Karpas-422 (cell line): Measurements from ENCODE around the gene HOMER1. TPM values are rescaled to one million over a fixed set of nuclear protein-coding genes. Genes with fewer than 3 reads are reported as not detected.

Experiments
- DNase-seq: peaks from one replicate; pipeline ENCODE4 v3.0.0-alpha.2; 2015
- H2AFZ ChIP-seq: fragments of 200-600 bp; sonication (generic); 2 replicates; pipeline ENCODE4 v1.6.1; 2014; ENCODE audit warnings: antibody characterized with exemption, low read length, mixed read lengths
- H3K27ac ChIP-seq: fragments of 200-600 bp; sonication (generic); 2 replicates; pipeline ENCODE4 v1.5.1; 2014; ENCODE audit warnings: mild to moderate bottlenecking, low read length, moderate library complexity
- H3K27me3 ChIP-seq: fragments of 200-600 bp; sonication (generic); 2 replicates; pipeline ENCODE4 v1.6.1; 2014; ENCODE audit warnings: low read length, mixed read lengths
- H3K36me3 ChIP-seq: fragments of 200-600 bp; sonication (generic); 2 replicates; pipeline ENCODE4 v1.6.1; 2014; ENCODE audit warnings: low read length, mixed read lengths; ENCODE audit not compliant: insufficient read depth
- H3K4me1 ChIP-seq: fragments of 200-600 bp; sonication (generic); 2 replicates; pipeline ENCODE4 v1.6.1; 2014; ENCODE audit warnings: mild to moderate bottlenecking, low read length, mixed read lengths
- H3K4me2 ChIP-seq: fragments of 200-600 bp; sonication (generic); 2 replicates; pipeline ENCODE4 v1.6.1; 2014; ENCODE audit warnings: low read length, low read depth, mild to moderate bottlenecking; ENCODE audit not compliant: poor library complexity, severe bottlenecking
- H3K4me3 ChIP-seq: fragments of 200-600 bp; sonication (generic); 2 replicates; pipeline ENCODE4 v1.5.1; 2014; ENCODE audit warnings: mild to moderate bottlenecking, antibody characterized with exemption, low read length, mixed read lengths
- H3K79me2 ChIP-seq: fragments of 200-600 bp; sonication (generic); 2 replicates; pipeline ENCODE4 v1.6.1; 2014; ENCODE audit warnings: mild to moderate bottlenecking, low read length, mixed read lengths
- H3K9ac ChIP-seq: fragments of 200-600 bp; sonication (generic); 2 replicates; pipeline ENCODE4 v1.6.0; 2014; ENCODE audit warnings: low read length
- H3K9me2 ChIP-seq: fragments of 200-600 bp; sonication (generic), shearing (Covaris generic); replicated peaks from 2 replicates; pipeline ENCODE4 v1.6.0; 2014; ENCODE audit warnings: mild to moderate bottlenecking, low read length, moderate library complexity; ENCODE audit not compliant: insufficient read depth
- H3K9me3 ChIP-seq: fragments of 300-700, 200-600 bp; sonication (generic); 2 replicates; pipeline ENCODE4 v1.6.1; 2014; ENCODE audit warnings: low read length, mixed read lengths
- H4K20me1 ChIP-seq: fragments of 200-600 bp; sonication (generic); 2 replicates; pipeline ENCODE4 v1.6.1; 2014; ENCODE audit warnings: mild to moderate bottlenecking, antibody characterized with exemption, low read length, low read depth; ENCODE audit not compliant: insufficient read depth
- total RNA-seq: library from RNA; depleted of rRNA; stranded (reverse); fragments of >200 nt; shearing (Covaris generic); gene quantifications from 2 replicates; pipeline ENCODE4 v1.2.3, GENCODE V29; 2014; ENCODE audit warnings: low replicate concordance

The HOMER1 gene
- total RNA-seq, 1 experiment from 2014 or later = 1.1 TPM

GRCh38 chr5:79490323-79490936 is 23.5 kb downstream of the HOMER1 start:
- Histone ChIP-seq H3K9me2 (no peaks in the 10 kb centered on the region), H3K4me2 (no peak overlapping the region), H3K36me3 (no peaks in the 10 kb centered on the region), H3K27ac (no peak overlapping the region), H3K4me3 (no peak overlapping the region), H3K4me1 (no peaks in the 10 kb centered on the region), H3K9me3 (no peaks in the 10 kb centered on the region), H4K20me1 (no peaks in the 10 kb centered on the region), H3K9ac (no peak overlapping the region), H3K27me3 (no peaks in the 10 kb centered on the region), H3K79me2 (no peaks in the 10 kb centered on the region), H2AFZ (no peak overlapping the region)
- DNase-seq = no peak

- DNase-seq = no peak
- H3K27ac ChIP-seq = no peak overlapping the region
- H4K20me1 ChIP-seq = no peaks in the 10 kb centered on the region
- H3K36me3 ChIP-seq = no peaks in the 10 kb centered on the region
- no peak overlapping the region for H2AFZ ChIP-seq
- no peaks in the 10 kb centered on the region for H3K9me2 ChIP-seq
- no peak overlapping the region for H3K9ac ChIP-seq
- H3K9me3 ChIP-seq = no peaks in the 10 kb centered on the region
- H3K4me2 ChIP-seq = no peak overlapping the region
- no peaks in the 10 kb centered on the region for H3K4me1 ChIP-seq
- H3K79me2 ChIP-seq = no peaks in the 10 kb centered on the region
- H3K27me3 ChIP-seq = no peaks in the 10 kb centered on the region
- no peak overlapping the region for H3K4me3 ChIP-seq
These were observed 24.2 kb downstream of the HOMER1 start for GRCh38 chr5:79489773-79490172.

- no peaks in the 10 kb centered on the region for H3K27me3 ChIP-seq
These were observed 25.2 kb downstream of the HOMER1 start for GRCh38 chr5:79488775-79489174.

GRCh38 chr5:79488058-79488457 is 25.9 kb downstream of the HOMER1 start:
- H3K27me3 ChIP-seq = no peaks in the 10 kb centered on the region
- H3K79me2 ChIP-seq = no peaks in the 10 kb centered on the region
- H3K36me3 ChIP-seq = no peaks in the 10 kb centered on the region
- no peak overlapping the region for H3K4me2 ChIP-seq
- H3K4me3 ChIP-seq = no peak overlapping the region
- no peak for DNase-seq
- H2AFZ ChIP-seq = no peak overlapping the region
- H3K9me3 ChIP-seq = no peaks in the 10 kb centered on the region
- H3K9me2 ChIP-seq = no peaks in the 10 kb centered on the region
- no peak overlapping the region for H3K9ac ChIP-seq
- no peaks in the 10 kb centered on the region for H3K4me1 ChIP-seq
- no peaks in the 10 kb centered on the region for H4K20me1 ChIP-seq
- no peak overlapping the region for H3K27ac ChIP-seq

More at GRCh38 chr5:79488775-79489174, 25.2 kb downstream of the HOMER1 start:
- Histone ChIP-seq H3K4me1 (no peaks in the 10 kb centered on the region), H3K9ac (no peak overlapping the region), H3K27ac (no peak overlapping the region), H3K4me3 (no peak overlapping the region), H2AFZ (no peak overlapping the region), H3K9me2 (no peaks in the 10 kb centered on the region), H3K9me3 (no peaks in the 10 kb centered on the region), H4K20me1 (no peaks in the 10 kb centered on the region), H3K4me2 (no peak overlapping the region), H3K36me3 (no peaks in the 10 kb centered on the region), H3K79me2 (no peaks in the 10 kb centered on the region)
- DNase-seq = no peak

- Histone ChIP-seq H4K20me1 (no peaks in the 10 kb centered on the region), H3K79me2 (no peaks in the 10 kb centered on the region), H3K4me2 (no peak overlapping the region), H3K9me3 (no peaks in the 10 kb centered on the region), H3K27ac (no peak overlapping the region), H3K4me1 (no peaks in the 10 kb centered on the region), H3K9me2 (no peaks in the 10 kb centered on the region), H3K36me3 (no peaks in the 10 kb centered on the region), H3K27me3 (no peaks in the 10 kb centered on the region), H3K4me3 (no peak overlapping the region), H3K9ac (no peak overlapping the region), H2AFZ (no peak overlapping the region)
- DNase-seq = no peak
These were observed 26.7 kb downstream of the HOMER1 start for GRCh38 chr5:79487251-79487650.

- no peaks in the 10 kb centered on the region for H3K9me2 ChIP-seq
These were observed 27.8 kb downstream of the HOMER1 start for GRCh38 chr5:79486116-79486515.

GRCh38 chr5:79484731-79485130 is 29.2 kb downstream of the HOMER1 start:
- Histone ChIP-seq H3K36me3 (no peaks in the 10 kb centered on the region), H3K27me3 (no peaks in the 10 kb centered on the region), H2AFZ (no peak overlapping the region), H3K9ac (no peak overlapping the region), H3K9me2 (no peaks in the 10 kb centered on the region), H3K9me3 (no peaks in the 10 kb centered on the region), H3K4me2 (no peak overlapping the region), H3K4me1 (no peaks in the 10 kb centered on the region), H3K27ac (no peak overlapping the region), H3K4me3 (no peak overlapping the region), H3K79me2 (no peaks in the 10 kb centered on the region), H4K20me1 (no peaks in the 10 kb centered on the region)
- no peak for DNase-seq

More at GRCh38 chr5:79486116-79486515, 27.8 kb downstream of the HOMER1 start:
- no peak overlapping the region for H3K4me3 ChIP-seq
- H3K9ac ChIP-seq = no peak overlapping the region
- no peaks in the 10 kb centered on the region for H3K27me3 ChIP-seq
- H3K36me3 ChIP-seq = no peaks in the 10 kb centered on the region
- H3K9me3 ChIP-seq = no peaks in the 10 kb centered on the region
- no peak overlapping the region for H2AFZ ChIP-seq
- no peaks in the 10 kb centered on the region for H3K79me2 ChIP-seq
- no peak overlapping the region for H3K27ac ChIP-seq
- H3K4me2 ChIP-seq = no peak overlapping the region
- no peaks in the 10 kb centered on the region for H4K20me1 ChIP-seq
- H3K4me1 ChIP-seq = no peaks in the 10 kb centered on the region
- no peak for DNase-seq

GRCh38 chr5:79481574-79481973 is 32.4 kb downstream of the HOMER1 start:
- H3K4me2 ChIP-seq = no peak overlapping the region
- H3K27ac ChIP-seq = no peak overlapping the region
- H4K20me1 ChIP-seq = no peaks in the 10 kb centered on the region
- no peaks in the 10 kb centered on the region for H3K27me3 ChIP-seq
- no peaks in the 10 kb centered on the region for H3K9me2 ChIP-seq
- H3K9me3 ChIP-seq = no peaks in the 10 kb centered on the region
- no peak overlapping the region for H3K4me3 ChIP-seq
- no peak overlapping the region for H2AFZ ChIP-seq
- H3K79me2 ChIP-seq = no peaks in the 10 kb centered on the region
- H3K36me3 ChIP-seq = no peaks in the 10 kb centered on the region
- no peak overlapping the region for H3K9ac ChIP-seq
- DNase-seq = no peak
- no peaks in the 10 kb centered on the region for H3K4me1 ChIP-seq
